ENCODE measurements around the gene PRSS48. TPM values are rescaled to one million over a fixed set of nuclear protein-coding genes. Genes with fewer than 3 reads are reported as not detected.

Gene PRSS48
- total RNA-seq, 1 experiment from 2014 or later: not detected

GRCh38 chr4:151260526-151260925 lies 16.4 kb upstream of the PRSS48 start:
- Histone ChIP-seq H3K4me2 (ENCODE audit: low read length) (no peak overlapping the region), H3K79me2 (ENCODE audit: insufficient read depth, low read length) (peaks cover 9% of the 10 kb centered on the region; the same call in 1 of the 2 replicates), H4K20me1 (ENCODE audit: insufficient read depth) (no peaks in the 10 kb centered on the region), H3K9ac (ENCODE audit: low read length) (no peak overlapping the region), H3K4me3 (replicated peaks in 1 of 2; ENCODE audit: low read depth in 1 of 2, low read length in 2 of 2) (no peak overlapping the region), H3K9me3 (ENCODE audit: control insufficient read depth in 1 of 2, insufficient read depth in 1 of 2, low read depth in 1 of 2, low read length in 2 of 2) (no peaks in the 10 kb centered on the region), H2AFZ (ENCODE audit: low read depth, low read length, poor library complexity, severe bottlenecking) (no peak overlapping the region), H3K9me2 (ENCODE audit: insufficient read depth) (no peaks in the 10 kb centered on the region), H3K27me3 (ENCODE audit: insufficient read depth, low read length) (no peaks in the 10 kb centered on the region), H3K4me1 (ENCODE audit: control insufficient read depth in 1 of 2, insufficient read depth in 2 of 2, low read length in 2 of 2) (peaks cover 0 to 16% of the 10 kb centered on the region in 2 experiments; a peak in 1 of 4 replicates), H3K27ac (ENCODE audit: low read depth, low read length) (no peak overlapping the region), H3K36me3 (ENCODE audit: control insufficient read depth in 1 of 2, insufficient read depth in 2 of 2, low read length in 2 of 2) (no peaks in the 10 kb centered on the region; a peak in 1 of 4 replicates)
- no peak for ATAC-seq
- no peak for DNase-seq (ENCODE audit: low read depth, low spot score)
- ChIA-PET RAD21 (ENCODE audit: low non-redundant PET in 1 of 2, low total read pairs in 2 of 2, uncharacterized antibody in 2 of 2, unreplicated experiment in 2 of 2) (no interaction called here), CTCF (no interaction called here), POLR2A (no interaction called here)
- BruUV-seq (replicated peaks): no TSS peak
- intact Hi-C loops (cut with micrococcal nuclease): no loop called here
- TF ChIP-seq CBX3 (IDR thresholded peaks at IDR 0.05; ENCODE audit: low read depth) (no peak), POLR2AphosphoS5 (IDR thresholded peaks at IDR 0.05; ENCODE audit: low read depth, low read length) (no peak), SRF (IDR thresholded peaks at IDR 0.05; ENCODE audit: low read depth) (no peak), SIN3A (IDR thresholded peaks at IDR 0.05; ENCODE audit: low read depth) (no peak), CEBPB (IDR thresholded peaks at IDR 0.05; ENCODE audit: low read depth) (no peak), ZNF274 (IDR thresholded peaks at IDR 0.05; ENCODE audit: low read depth, low read length) (no peak), YY1 (IDR thresholded peaks at IDR 0.05; ENCODE audit: extremely low read depth, insufficient replicate concordance, low read depth, low read length) (no peak), EZH2 (IDR thresholded peaks at IDR 0.05) (no peak), CTCF (IDR thresholded peaks at IDR 0.05 in 2 of 3, conservative IDR thresholded peaks at IDR 0.05 in 1 of 3; ENCODE audit: borderline replicate concordance in 1 of 3, insufficient read depth in 1 of 3, low read depth in 2 of 3, low read length in 2 of 3) (no peak), RAD21 (IDR thresholded peaks at IDR 0.05; ENCODE audit: low read depth) (no peak), SP1 (IDR thresholded peaks at IDR 0.05; ENCODE audit: low read depth) (no peak), ZBTB33 (IDR thresholded peaks at IDR 0.05; ENCODE audit: extremely low read depth, insufficient replicate concordance, low read length) (no peak)
- TF ChIP-seq, protein P1, sequence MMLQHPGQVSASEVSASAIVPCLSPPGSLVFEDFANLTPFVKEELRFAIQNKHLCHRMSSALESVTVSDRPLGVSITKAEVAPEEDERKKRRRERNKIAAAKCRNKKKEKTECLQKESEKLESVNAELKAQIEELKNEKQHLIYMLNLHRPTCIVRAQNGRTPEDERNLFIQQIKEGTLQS (IDR thresholded peaks at IDR 0.05): no peak
- TF ChIP-seq, protein P2, sequence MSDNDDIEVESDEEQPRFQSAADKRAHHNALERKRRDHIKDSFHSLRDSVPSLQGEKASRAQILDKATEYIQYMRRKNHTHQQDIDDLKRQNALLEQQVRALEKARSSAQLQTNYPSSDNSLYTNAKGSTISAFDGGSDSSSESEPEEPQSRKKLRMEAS (IDR thresholded peaks at IDR 0.05): no peak
